H1 (cell line): ENCODE results near the gene RNFT2. TPM values are rescaled to one million over a fixed set of nuclear protein-coding genes. Genes with fewer than 3 reads are reported as not detected.

Source experiments
- KDM5A ChIP-seq: fragments of 200-600 bp; IDR thresholded peaks from 2 replicates; pipeline ENCODE4 v1.7.1; 2012; ENCODE audit warnings: mild to moderate bottlenecking, low read length, inconsistent platforms, mixed read lengths
- SRF ChIP-seq: IDR thresholded peaks from 2 replicates; pipeline ENCODE4 v1.6.1; 2011; ENCODE audit warnings: mild to moderate bottlenecking, low read depth, low read length, moderate library complexity
- SUZ12 ChIP-seq: fragments of 200-600 bp; sonication (generic); IDR thresholded peaks from 2 replicates; pipeline ENCODE4 v1.6.1; 2012; ENCODE audit warnings: mild to moderate bottlenecking, inconsistent platforms, low read length, moderate library complexity, mixed read lengths
- polyA plus RNA-seq, 7 experiments: library from polyadenylated mRNA; depleted of rRNA in 3 of 7; stranded (reverse) in 5 of 7; unstranded in 2 of 7; fragments of >200 nt in 5 of 7; fragments of 200-250 nt in 2 of 7; gene quantifications; 1 replicate in 5 of 7; 2 replicates in 1 of 7; 4 replicates in 1 of 7; pipeline versions ENCODE4 v1.2.1 to v1.2.3, GENCODE V29; 2011 to 2013; ENCODE audit warnings: missing spikeins in 2 of 7, mixed read lengths in 2 of 7
- total RNA-seq: library from RNA; stranded (reverse); fragmentation: NEBNext Ultra II Directional; extraction: Animal tissue kit (Norgen Biotek cat#: 25700); gene quantifications from 2 replicates; pipeline ENCODE4 v1.2.1, GENCODE V29; 2021

RNFT2 gene
- total and polyA plus RNA-seq, 2 of the 8 experiments (the other 6 are each of a cell fraction or from before 2014, with no cell fraction given): 14.2 to 33.1 TPM

GRCh38 chr12:116712458-116713303 is 25.4 kb upstream of the RNFT2 start (continued):
- no peak for TF ChIP-seq SUZ12
- TF ChIP-seq KDM5A: no peak
- no peak for TF ChIP-seq SRF
